Thyroid gland (tissue), 4 donors: ENCODE data around the gene MOCOS. TPM values are rescaled to one million over a fixed set of nuclear protein-coding genes. Genes with fewer than 3 reads are reported as not detected.
"Not testable (repeated sequence)": the region's sequence is repeated elsewhere in the genome, so short reads cannot be mapped to it uniquely, and the experiment has no call there.

Source experiments
- DNase-seq, 2 donors: peaks; one replicate each; pipeline ENCODE4 v3.0.0-alpha.2; 2019
- H3K27ac ChIP-seq, 3 donors: fragments of 200-600 bp; sonication (generic); 1 replicate in 2 of 3; 2 replicates in 1 of 3; pipeline ENCODE4 v1.5.1; 2016 to 2019; ENCODE audit warnings: mild to moderate bottlenecking in 1 of 3, moderate library complexity in 1 of 3
- H3K27me3 ChIP-seq: fragments of 200-600 bp; sonication (generic); one replicate; pipeline ENCODE4 v1.5.1; 2019
- H3K36me3 ChIP-seq, 2 donors: fragments of 200-600 bp; sonication (generic); one replicate each; pipeline ENCODE4 v1.5.1; 2016 to 2019
- H3K4me1 ChIP-seq, 2 donors: fragments of 200-600 bp; sonication (generic); one replicate each; pipeline ENCODE4 v1.5.1; 2017 to 2019
- H3K4me3 ChIP-seq, 3 donors: fragments of 200-600 bp; sonication (generic); replicated peaks in 1 of 3; 1 replicate in 2 of 3; 2 replicates in 1 of 3; pipeline ENCODE4 v1.5.1; 2016; ENCODE audit warnings: mild to moderate bottlenecking in 1 of 3
- H3K9me3 ChIP-seq: fragments of 200-600 bp; sonication (generic); one replicate; pipeline ENCODE4 v1.5.1; 2017
- POLR2A ChIP-seq, 2 donors: fragments of 450-650 bp; IDR thresholded peaks; one replicate each; pipeline ENCODE4 v1.6.1; 2017; ENCODE audit warnings: antibody characterized with exemption in 2 of 2, mild to moderate bottlenecking in 2 of 2, moderate library complexity in 1 of 2
- WGBS, 2 donors: methylation state at CpG; one replicate each; pipeline ENCODE4 v1.1.5; 2017; 5-methylcytosine and 5-hydroxymethylcytosine counted together
- intact Hi-C: fragments of 100-400 bp; cut with DNase I; formaldehyde crosslinking; loops from one replicate; pipeline ENCODE4 v1.15.1; 2023
- total RNA-seq, 4 donors: library from RNA; depleted of rRNA; stranded (reverse); fragments of >200 nt; gene quantifications; one replicate each; pipeline ENCODE4 v1.2.3, GENCODE V29; 2016
- TF ChIP-seq, protein P1 (sequence below), 6 experiments: fragments of 200-600 bp in 3 of 6; fragments of 450-650 bp in 3 of 6; sonication (generic) in 3 of 6; IDR thresholded peaks; one replicate each; pipeline ENCODE4 v1.5.1; 2016 to 2019; ENCODE audit warnings: antibody characterized with exemption in 6 of 6, mild to moderate bottlenecking in 2 of 6, inconsistent platforms in 1 of 6, moderate library complexity in 1 of 6

The MOCOS gene
- total RNA-seq, 4 donors from 2014 or later, result 0.45 to 1.0 (median 0.75) TPM

DNA sequence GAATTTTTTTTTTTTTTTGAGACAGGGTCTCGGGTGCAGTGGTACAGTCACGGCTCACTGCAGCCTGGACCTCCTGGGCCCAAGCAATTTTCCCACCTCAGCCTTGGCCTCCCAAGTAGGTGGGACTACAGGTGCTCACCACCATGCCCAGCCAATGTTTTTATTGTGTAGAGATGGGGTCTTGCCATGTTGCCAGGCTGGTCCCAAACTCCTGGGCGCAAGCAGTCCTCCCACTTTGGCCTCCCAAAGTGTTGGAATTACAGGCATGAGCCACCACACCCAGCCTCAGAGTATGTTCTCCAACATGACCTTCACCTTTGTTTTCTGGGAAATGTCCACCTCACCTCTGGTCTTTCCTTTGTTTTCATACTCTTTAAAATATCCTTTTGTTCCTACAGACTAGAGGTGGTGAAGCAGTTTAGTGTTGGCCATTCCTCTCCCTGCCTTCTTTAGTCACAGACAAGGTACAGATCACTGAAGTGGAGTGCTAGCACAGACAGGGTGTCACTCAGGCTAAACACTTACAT, 19.5 kb upstream of the MOCOS start:
- intact Hi-C loops, result no loop called here
- no peaks in the 10 kb centered on the region for H3K4me1 ChIP-seq
- no peak overlapping the region for H3K27ac ChIP-seq
- 93 to 98% methylated on average over 3 of the region's 3 CpGs for WGBS, 2 donors
- no peak for TF ChIP-seq POLR2A (IDR thresholded peaks at IDR 0.05)
- TF ChIP-seq, protein P1, sequence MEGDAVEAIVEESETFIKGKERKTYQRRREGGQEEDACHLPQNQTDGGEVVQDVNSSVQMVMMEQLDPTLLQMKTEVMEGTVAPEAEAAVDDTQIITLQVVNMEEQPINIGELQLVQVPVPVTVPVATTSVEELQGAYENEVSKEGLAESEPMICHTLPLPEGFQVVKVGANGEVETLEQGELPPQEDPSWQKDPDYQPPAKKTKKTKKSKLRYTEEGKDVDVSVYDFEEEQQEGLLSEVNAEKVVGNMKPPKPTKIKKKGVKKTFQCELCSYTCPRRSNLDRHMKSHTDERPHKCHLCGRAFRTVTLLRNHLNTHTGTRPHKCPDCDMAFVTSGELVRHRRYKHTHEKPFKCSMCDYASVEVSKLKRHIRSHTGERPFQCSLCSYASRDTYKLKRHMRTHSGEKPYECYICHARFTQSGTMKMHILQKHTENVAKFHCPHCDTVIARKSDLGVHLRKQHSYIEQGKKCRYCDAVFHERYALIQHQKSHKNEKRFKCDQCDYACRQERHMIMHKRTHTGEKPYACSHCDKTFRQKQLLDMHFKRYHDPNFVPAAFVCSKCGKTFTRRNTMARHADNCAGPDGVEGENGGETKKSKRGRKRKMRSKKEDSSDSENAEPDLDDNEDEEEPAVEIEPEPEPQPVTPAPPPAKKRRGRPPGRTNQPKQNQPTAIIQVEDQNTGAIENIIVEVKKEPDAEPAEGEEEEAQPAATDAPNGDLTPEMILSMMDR (IDR thresholded peaks at IDR 0.05), result no peak
- H3K4me3 ChIP-seq, result no peak overlapping the region
- peaks cover 37 to 45% of the 10 kb centered on the region in 2 donors for H3K36me3 ChIP-seq
- H3K9me3 ChIP-seq, result no peaks in the 10 kb centered on the region
- H3K27me3 ChIP-seq, result no peaks in the 10 kb centered on the region
- no peak for DNase-seq

- WGBS, 2 donors, result 91 to 95% methylated on average over 3 of the region's 3 CpGs
- H3K27me3 ChIP-seq, H3K4me3 ChIP-seq, H3K9me3 ChIP-seq, H3K27ac ChIP-seq, H3K4me1 ChIP-seq, intact Hi-C loops, DNase-seq: not testable (repeated sequence)
- peaks cover 37 to 43% of the 10 kb centered on the region in 2 donors for H3K36me3 ChIP-seq
Observed at GRCh38 chr18:36168296-36168695, 19.0 kb upstream of the MOCOS start.

GRCh38 chr18:36169938-36170337, 17.4 kb upstream of the MOCOS start:
- Histone ChIP-seq H3K9me3 (no peaks in the 10 kb centered on the region), H3K36me3 (peaks cover 31 to 43% of the 10 kb centered on the region in 2 donors), H3K4me1 (no peaks in the 10 kb centered on the region), H3K27ac (no peak overlapping the region), H3K27me3 (no peaks in the 10 kb centered on the region), H3K4me3 (no peak overlapping the region)
- intact Hi-C loops, result no loop called here
- 84 to 89% methylated on average over 5 of the region's 5 CpGs for WGBS, 2 donors
- TF ChIP-seq POLR2A (IDR thresholded peaks at IDR 0.05), result no peak
- TF ChIP-seq, protein P1 (IDR thresholded peaks at IDR 0.05), result no peak
- no peak for DNase-seq

GRCh38 chr18:36175481-36175880, 11.8 kb upstream of the MOCOS start:
- TF ChIP-seq, protein P1 (IDR thresholded peaks at IDR 0.05), result no peak
- TF ChIP-seq POLR2A (IDR thresholded peaks at IDR 0.05), result no peak
- no peak overlapping the region for H3K4me3 ChIP-seq
- no peak for DNase-seq
- H3K27ac ChIP-seq, result no peak overlapping the region
- intact Hi-C loops, result no loop called here
- H3K36me3 ChIP-seq, result peaks cover 21 to 27% of the 10 kb centered on the region in 2 donors
- WGBS, 2 donors, result 93 to 95% methylated on average over 1 of the region's 1 CpG
- H3K9me3 ChIP-seq, result no peaks in the 10 kb centered on the region
- peaks cover 0 to 8% of the 10 kb centered on the region in 2 donors for H3K4me1 ChIP-seq
- H3K27me3 ChIP-seq, result no peaks in the 10 kb centered on the region

DNA sequence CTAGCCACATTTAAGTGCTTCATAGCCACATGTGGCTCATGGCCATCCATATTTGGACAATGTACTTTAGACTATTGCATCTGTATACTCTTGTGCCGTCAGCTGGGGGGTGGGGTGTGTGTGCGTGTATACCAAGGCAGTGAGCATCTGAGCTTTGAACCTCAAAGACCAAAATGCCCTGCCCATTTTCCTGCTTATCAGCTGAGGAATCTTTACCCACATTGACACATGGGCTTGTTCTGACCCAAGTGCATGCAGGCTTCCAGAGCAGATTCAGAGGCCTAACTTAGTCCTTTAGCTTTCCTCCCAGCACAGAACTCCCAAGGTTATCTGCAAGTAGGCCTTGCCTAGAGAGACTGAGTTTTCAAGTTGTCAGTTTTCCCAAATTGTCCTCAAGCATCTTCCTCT, 11.1 kb upstream of the MOCOS start:
- Histone ChIP-seq H3K36me3 (peaks cover 17 to 21% of the 10 kb centered on the region in 2 donors), H3K4me1 (peaks cover 0 to 8% of the 10 kb centered on the region in 2 donors), H3K27me3 (no peaks in the 10 kb centered on the region), H3K9me3 (no peaks in the 10 kb centered on the region), H3K4me3 (no peak overlapping the region), H3K27ac (no peak overlapping the region)
- WGBS, 2 donors, result 100% methylated on average over 2 of the region's 2 CpGs
- intact Hi-C loops, result no loop called here
- no peak for DNase-seq
- TF ChIP-seq POLR2A (IDR thresholded peaks at IDR 0.05), result no peak
- TF ChIP-seq, protein P1 (IDR thresholded peaks at IDR 0.05), result no peak
